Hepatocyte (in vitro differentiated cells): ENCODE data around the gene CYP2A13.

Source experiments
- CTCF ChIP-seq: fragments of 200-600 bp; sonication (generic); IDR thresholded peaks from 2 replicates; pipeline ENCODE4 v1.5.1; 2016; ENCODE audit warnings: antibody characterized with exemption, mild to moderate bottlenecking; ENCODE audit not compliant: poor library complexity
- EZH2 ChIP-seq: fragments of 200-600 bp; sonication (generic); IDR thresholded peaks from 2 replicates; pipeline ENCODE4 v1.6.1; 2016; ENCODE audit warnings: antibody characterized with exemption, mild to moderate bottlenecking, borderline replicate concordance
- EZH2phosphoT487 ChIP-seq: fragments of 200-600 bp; sonication (generic); IDR thresholded peaks from one replicate; pipeline ENCODE4 v1.6.1; 2018; ENCODE audit warnings: antibody characterized with exemption, mild to moderate bottlenecking, low read depth, moderate library complexity; ENCODE audit not compliant: unreplicated experiment, severe bottlenecking

GRCh38 chr19:41114132-41114531, 25.9 kb downstream of the CYP2A13 start, which contains the start of gene CYP2F1:
- TF ChIP-seq CTCF (no peak), EZH2phosphoT487 (no peak), EZH2 (no peak)
